ENCODE data around the gene NHERF2. TPM values are rescaled to one million over a fixed set of nuclear protein-coding genes. Genes with fewer than 3 reads are reported as not detected.

NHERF2 gene
- total RNA-seq, 1 donor from 2014 or later = 343 TPM

DNA sequence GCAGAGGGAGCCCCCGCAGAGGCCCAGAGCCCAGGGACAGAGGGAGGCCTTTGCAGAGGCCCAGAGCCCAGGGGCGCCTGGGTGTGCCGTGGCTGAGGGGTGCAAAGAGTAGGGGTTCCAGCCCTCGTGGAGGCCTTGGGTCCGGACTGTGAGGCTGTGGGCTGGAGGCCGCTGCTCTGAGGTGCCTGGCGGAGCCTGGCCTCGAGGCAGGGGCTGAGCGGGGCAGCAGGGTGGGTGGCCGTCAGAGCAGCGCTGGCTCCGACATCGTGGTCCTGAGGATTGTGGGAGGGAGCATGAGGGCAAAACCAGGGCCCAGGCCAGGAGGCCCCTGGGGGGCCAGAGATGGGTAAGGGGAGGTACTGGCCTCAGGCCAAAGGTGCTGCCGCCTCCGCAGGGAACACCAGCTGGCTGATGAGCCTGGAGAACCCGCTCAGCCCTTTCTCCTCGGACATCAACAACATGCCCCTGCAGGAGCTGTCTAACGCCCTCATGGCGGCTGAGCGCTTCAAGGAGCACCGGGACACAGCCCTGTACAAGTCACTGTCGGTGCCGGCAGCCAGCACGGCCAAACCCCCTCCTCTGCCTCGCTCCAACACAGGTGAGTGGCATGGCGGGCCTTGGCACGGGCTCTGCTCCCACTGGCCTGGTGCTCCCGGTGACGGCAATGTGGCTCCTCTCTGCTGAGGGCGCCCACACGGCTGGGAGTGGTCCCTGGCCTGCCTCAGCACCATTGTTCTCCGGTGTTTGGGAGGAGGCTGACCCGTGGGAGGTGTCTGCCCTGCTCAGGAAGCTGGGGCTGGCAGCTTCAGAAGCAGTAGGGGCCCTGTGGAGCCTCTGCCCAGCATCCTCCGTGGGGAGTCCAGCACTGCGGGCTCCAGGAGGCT is 54.7 kb downstream of the NHERF2 start:
- no peak for TF ChIP-seq CTCF (IDR thresholded peaks at IDR 0.05)
- H3K27me3 ChIP-seq (ENCODE audit: low read depth) = no peaks in the 10 kb centered on the region
- no peak overlapping the region for H3K4me3 ChIP-seq
- peaks cover 26% of the 10 kb centered on the region for H3K4me1 ChIP-seq
- H3K36me3 ChIP-seq = peaks cover 100% of the 10 kb centered on the region
- DNase-seq = no peak
- peak in 1 of 2 donors; percentile 1 for ATAC-seq
- H3K27ac ChIP-seq = peak overlapping the region; percentile 54
- intact Hi-C loops (cut with DNase I) = no loop called here
- no peaks in the 10 kb centered on the region for H3K9me3 ChIP-seq

DNA sequence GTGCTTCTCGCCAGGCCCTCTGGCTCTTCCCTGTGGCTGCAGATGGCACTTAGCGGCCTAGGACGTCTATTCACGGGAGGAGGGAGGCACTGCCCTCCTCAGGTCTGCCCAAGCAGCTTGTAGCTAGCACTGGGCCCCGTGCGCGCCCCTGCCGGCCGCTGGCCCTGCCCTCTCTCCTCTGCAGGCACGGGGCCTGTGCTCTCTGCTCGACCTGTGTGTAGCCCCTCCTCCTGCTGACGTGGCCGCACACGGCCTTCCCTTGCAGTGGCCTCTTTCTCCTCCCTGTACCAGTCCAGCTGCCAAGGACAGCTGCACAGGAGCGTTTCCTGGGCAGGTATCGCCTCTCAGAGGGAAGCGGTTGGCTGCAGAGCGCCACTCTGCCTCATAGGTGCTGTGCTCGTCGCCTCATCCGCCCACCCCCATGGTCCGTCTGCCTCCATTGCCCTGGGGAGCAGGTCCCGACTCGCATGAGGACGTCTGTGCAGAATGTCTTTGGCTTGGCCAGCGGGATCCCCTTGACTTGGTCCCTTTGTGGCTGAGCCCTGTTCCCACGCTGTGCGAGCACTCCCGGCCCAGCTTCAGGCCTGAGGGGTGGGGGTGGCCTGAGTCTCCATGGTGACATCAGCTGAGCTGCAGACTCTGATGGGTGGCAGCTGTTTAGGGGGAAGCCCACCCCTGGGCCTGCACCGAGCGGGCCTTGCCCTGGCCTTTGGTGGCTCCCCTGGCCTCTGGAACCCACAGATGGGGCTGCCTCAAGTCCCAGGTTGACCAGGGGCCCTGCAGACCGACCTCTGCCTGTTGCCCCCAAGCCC is 55.7 kb downstream of the NHERF2 start:
- DNase-seq = no peak
- Histone ChIP-seq H3K4me3 (no peak overlapping the region), H3K9me3 (no peaks in the 10 kb centered on the region), H3K27ac (peak overlapping the region; percentile 54), H3K4me1 (peaks cover 26% of the 10 kb centered on the region), H3K27me3 (ENCODE audit: low read depth) (no peaks in the 10 kb centered on the region), H3K36me3 (peaks cover 99% of the 10 kb centered on the region)
- ATAC-seq = peak; percentile 4 to 13
- intact Hi-C loops (cut with DNase I) = no loop called here
- TF ChIP-seq CTCF (IDR thresholded peaks at IDR 0.05) = no peak

DNA sequence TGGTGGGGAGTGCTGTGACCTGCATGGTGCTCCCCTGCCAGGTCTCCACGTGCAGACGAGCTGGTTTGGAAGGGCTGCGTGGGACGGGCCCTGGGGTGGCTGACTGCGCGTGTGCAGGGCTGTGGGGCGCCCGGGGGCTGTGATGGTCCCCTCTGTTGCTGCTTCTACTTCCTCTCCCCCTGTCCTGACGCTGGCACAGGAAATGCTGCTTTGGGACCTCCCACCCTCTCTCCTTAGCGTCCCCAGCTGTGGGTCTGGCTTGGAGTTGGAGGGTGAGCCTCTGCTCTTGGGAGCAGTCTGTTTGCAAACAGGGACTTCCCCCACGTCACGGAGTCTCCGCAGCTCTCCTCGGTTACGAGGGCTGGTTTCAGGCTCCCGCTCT is 56.3 kb downstream of the NHERF2 start:
- no peaks in the 10 kb centered on the region for H3K27me3 ChIP-seq (ENCODE audit: low read depth)
- H3K4me3 ChIP-seq = no peak overlapping the region
- peak overlapping the region; percentile 54 for H3K27ac ChIP-seq
- H3K4me1 ChIP-seq = peaks cover 26% of the 10 kb centered on the region
- ATAC-seq (no peak), DNase-seq (no peak)
- no peak for TF ChIP-seq CTCF (IDR thresholded peaks at IDR 0.05)
- intact Hi-C loops (cut with DNase I) = no loop called here
- H3K36me3 ChIP-seq = peaks cover 99% of the 10 kb centered on the region
- H3K9me3 ChIP-seq = no peaks in the 10 kb centered on the region

GRCh38 chr16:2083409-2083808 is 56.7 kb downstream of the NHERF2 start:
- ATAC-seq = no peak
- no peak overlapping the region for H3K4me3 ChIP-seq
- H3K9me3 ChIP-seq = no peaks in the 10 kb centered on the region
- intact Hi-C loops (cut with DNase I) = no loop called here
- H3K27ac ChIP-seq = peak overlapping the region; percentile 54
- H3K36me3 ChIP-seq = peaks cover 99% of the 10 kb centered on the region
- TF ChIP-seq CTCF (IDR thresholded peaks at IDR 0.05) = no peak
- peaks cover 26% of the 10 kb centered on the region for H3K4me1 ChIP-seq
- no peaks in the 10 kb centered on the region for H3K27me3 ChIP-seq (ENCODE audit: low read depth)
- DNase-seq = no peak

DNA sequence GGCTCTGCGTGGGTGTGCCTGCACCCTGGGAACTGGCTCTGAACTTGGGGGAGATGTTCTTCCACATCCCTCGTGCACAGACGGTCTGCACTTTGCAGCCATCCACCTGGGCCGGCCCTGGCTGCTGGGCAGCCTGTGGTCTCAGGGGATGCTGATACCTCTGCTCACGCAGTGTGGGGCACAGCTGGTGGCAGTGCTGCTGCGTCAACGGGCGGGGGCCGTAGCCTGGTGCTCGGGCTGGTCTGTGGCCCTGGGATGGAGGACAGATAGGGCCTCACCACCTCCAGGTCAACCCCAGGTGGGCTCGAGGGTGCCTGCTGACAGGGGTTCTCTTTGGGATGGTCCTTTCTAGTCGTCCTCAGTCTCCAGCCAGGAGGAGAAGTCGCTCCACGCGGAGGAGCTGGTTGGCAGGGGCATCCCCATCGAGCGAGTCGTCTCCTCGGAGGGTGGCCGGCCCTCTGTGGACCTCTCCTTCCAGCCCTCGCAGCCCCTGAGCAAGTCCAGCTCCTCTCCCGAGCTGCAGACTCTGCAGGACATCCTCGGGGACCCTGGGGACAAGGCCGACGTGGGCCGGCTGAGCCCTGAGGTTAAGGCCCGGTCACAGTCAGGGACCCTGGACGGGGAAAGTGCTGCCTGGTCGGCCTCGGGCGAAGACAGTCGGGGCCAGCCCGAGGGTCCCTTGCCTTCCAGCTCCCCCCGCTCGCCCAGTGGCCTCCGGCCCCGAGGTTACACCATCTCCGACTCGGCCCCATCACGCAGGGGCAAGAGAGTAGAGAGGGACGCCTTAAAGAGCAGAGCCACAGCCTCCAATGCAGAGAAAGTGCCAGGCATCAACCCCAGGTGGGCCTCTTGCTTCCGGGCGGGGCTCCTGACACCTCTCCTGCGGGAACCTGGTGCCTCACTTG is 57.4 kb downstream of the NHERF2 start:
- intact Hi-C loops (cut with DNase I) = no loop called here
- Histone ChIP-seq H3K4me1 (peaks cover 26% of the 10 kb centered on the region), H3K36me3 (peaks cover 99% of the 10 kb centered on the region), H3K9me3 (no peaks in the 10 kb centered on the region), H3K27me3 (ENCODE audit: low read depth) (no peaks in the 10 kb centered on the region), H3K27ac (no peak overlapping the region), H3K4me3 (no peak overlapping the region)
- no peak for TF ChIP-seq CTCF (IDR thresholded peaks at IDR 0.05)
- ATAC-seq = no peak
- DNase-seq = no peak

Data from lower lobe of right lung (tissue), 2 donors.